NCI-H345 treated with DMSO at 0.1 percent for 48 hours (cell line): ENCODE results near the gene CORO6.
A peak's percentile ranks its signal among the peaks of the same experiment; 100 is the strongest.

Experiments used
- DNase-seq: peaks from one replicate; lab custom pipeline; 2025; ENCODE audit not compliant: unreplicated experiment; lab: John Stamatoyannopoulos, UW

The CORO6 gene

DNA sequence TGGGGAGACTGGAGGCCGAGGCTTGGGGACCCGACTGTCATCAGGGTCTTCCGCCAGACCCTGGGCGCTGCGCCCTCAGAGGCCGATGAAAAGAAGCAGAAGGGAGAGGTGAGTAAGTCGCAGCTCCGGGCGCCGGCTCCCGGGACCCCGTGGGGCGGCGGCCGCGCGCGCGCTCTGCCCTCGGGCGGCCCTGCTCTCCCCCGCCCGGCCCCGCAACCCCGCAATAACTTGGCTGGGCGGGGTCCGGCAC lies 55.5 kb downstream of the CORO6 start:
- no peak for DNase-seq

DNA sequence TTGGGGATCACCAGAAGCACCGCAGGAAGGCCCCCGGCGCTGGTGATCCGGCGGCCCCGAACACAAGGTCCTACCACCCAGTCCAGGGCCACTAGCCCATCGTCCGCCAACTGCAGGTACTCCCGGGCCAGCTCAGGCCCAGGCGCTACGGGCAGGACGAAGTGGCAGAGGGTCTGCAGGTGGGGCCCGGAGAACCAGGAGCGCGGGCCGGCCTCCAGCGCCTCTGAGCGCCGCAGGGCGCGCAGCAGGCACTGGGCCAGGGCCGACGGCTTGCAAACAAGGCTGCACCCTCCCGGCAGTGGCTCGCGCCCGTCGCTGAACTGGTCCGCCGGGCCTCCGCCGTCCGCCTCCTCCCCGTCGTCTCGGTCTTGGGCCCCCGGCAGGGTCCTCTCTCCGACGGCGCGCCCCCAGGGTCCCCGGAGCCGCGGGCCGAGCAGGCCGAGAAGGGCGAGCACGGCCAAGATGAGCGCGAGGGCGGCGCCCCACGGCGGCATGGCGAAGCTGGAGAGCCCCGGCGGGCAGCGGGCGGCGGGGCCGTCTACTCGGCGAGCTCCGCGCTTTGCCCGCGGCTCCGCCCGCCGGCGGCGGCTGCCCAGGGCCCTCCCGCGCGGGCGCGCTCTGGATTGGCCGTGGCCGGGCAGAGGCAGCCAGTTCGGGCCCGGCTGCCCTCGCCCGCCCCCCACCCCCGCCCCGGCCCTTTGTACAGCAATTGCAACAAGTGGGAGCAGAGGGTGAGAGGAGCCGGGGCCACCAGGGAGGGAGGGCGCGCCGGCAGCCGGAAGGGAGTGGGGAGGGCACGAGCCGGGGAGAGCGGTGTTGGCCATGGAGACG lies 56.0 kb downstream of the CORO6 start, which contains the start of gene ABHD15:
Gene ABHD15, minus strand, starts transcription at position 565 of the 831 bp plus-strand sequence. Its CDS starts 71 bp downstream, at position 494.
- no peak for DNase-seq

DNA sequence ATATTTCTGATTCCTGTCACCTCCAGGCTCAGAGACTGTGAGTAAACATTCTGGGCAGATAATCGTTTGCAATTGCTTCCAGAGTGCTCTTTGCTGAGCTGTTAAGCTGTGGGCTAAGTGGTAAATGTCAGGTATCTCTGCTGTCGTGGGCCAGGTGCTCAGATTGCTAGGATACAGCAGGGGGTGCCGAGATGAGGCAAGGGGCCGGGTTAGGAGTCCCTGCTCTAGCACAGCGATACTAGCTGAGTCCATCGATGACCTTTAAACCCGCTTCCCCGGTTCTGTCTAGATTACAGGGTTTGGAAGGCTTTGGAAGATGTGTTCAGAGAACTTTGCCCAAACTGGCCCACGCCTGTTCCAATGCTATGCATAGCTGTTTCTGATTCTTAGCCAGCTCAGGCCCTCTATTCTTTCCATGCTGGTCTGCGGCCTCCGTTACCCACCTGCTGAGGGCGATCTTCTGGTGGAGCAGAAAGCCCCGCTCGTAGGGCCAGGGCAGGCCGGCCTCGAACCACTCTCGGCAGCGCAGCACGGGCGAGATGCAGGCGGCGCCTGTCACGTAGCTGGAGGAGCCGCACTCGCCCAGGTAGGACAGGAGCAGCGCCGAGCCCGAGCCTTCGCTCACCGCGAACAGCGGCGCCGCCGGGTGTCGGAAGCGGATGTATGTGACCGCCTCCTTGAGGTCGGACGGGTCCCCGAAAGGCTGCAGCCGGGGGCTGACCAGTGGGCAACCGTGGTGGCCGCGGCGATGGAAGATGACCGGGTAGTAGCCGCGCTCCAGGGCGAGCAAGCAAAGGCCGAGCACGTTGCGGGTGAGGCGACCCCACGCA lies 56.9 kb downstream of the CORO6 start:
- peak; percentile 53 for DNase-seq
